Activated CD8-positive, alpha-beta memory T cell treated with anti-CD3 and anti-CD28 coated beads for 4 hours (primary cell): ENCODE measurements around the gene TMSB4X.

Source experiments
- DNase-seq, 2 donors: peaks; one replicate each; pipeline ENCODE4 v3.0.0-alpha.2; 2020; ENCODE audit warnings: low read depth in 2 of 2

TMSB4X gene

GRCh38 chrX:13023979-13024378 lies 49.1 kb downstream of the TMSB4X start:
- DNase-seq: no peak

- no peak for DNase-seq
Observed at GRCh38 chrX:13024986-13025385, 50.1 kb downstream of the TMSB4X start.
